H1 (cell line): ENCODE data around the gene TEX2.

ENCODE experiments used
- CEBPB ChIP-seq: IDR thresholded peaks from 2 replicates; pipeline ENCODE4 v1.6.1; 2012; ENCODE audit warnings: low read depth, low read length
- CTCF ChIP-seq, 3 experiments: IDR thresholded peaks; 1 replicate in 2 of 3; 2 replicates in 1 of 3; pipeline versions ENCODE4 v1.5.1 to v1.6.1; 2011; ENCODE audit warnings: low read length in 3 of 3, mild to moderate bottlenecking in 3 of 3, inconsistent platforms in 2 of 3, low read depth in 1 of 3, moderate library complexity in 1 of 3; ENCODE audit not compliant: insufficient read depth in 1 of 3; ENCODE audit errors: control extremely low read depth in 1 of 3
- EP300 ChIP-seq, 2 experiments: IDR thresholded peaks; 1 replicate in 1 of 2; 2 replicates in 1 of 2; pipeline ENCODE4 v1.6.1; 2011 to 2012; ENCODE audit warnings: low read depth in 2 of 2, low read length in 2 of 2, mild to moderate bottlenecking in 2 of 2, borderline replicate concordance in 1 of 2, inconsistent platforms in 1 of 2, moderate library complexity in 1 of 2
- EZH2 ChIP-seq: fragments of 200-600 bp; sonication (generic); IDR thresholded peaks from 2 replicates; pipeline ENCODE4 v1.7.1; 2012; ENCODE audit warnings: low read depth, mild to moderate bottlenecking, moderate library complexity, low read length, inconsistent platforms; ENCODE audit not compliant: severe bottlenecking
- JUN ChIP-seq: IDR thresholded peaks from 2 replicates; pipeline ENCODE4 v1.6.1; 2011; ENCODE audit warnings: low read depth, mild to moderate bottlenecking, improper control_type of control experiment, low read length
- MAFK ChIP-seq: IDR thresholded peaks from 2 replicates; pipeline ENCODE4 v1.6.1; 2012; ENCODE audit warnings: low read depth, mild to moderate bottlenecking, improper control_type of control experiment, low read length
- MAX ChIP-seq: IDR thresholded peaks from 2 replicates; pipeline ENCODE4 v1.6.1; 2012; ENCODE audit warnings: inconsistent platforms
- POLR2A ChIP-seq, 2 experiments: IDR thresholded peaks; 1 replicate in 1 of 2; 2 replicates in 1 of 2; pipeline ENCODE4 v1.6.1; 2011; ENCODE audit warnings: low read depth in 2 of 2, low read length in 2 of 2, mild to moderate bottlenecking in 2 of 2; ENCODE audit errors: control extremely low read depth in 1 of 2
- POLR2AphosphoS5 ChIP-seq: IDR thresholded peaks from 2 replicates; pipeline ENCODE4 v1.6.1; 2011; ENCODE audit warnings: low read depth, low read length
- RNF2 ChIP-seq: fragments of 200-900, 300-1000 bp; sonication (generic); IDR thresholded peaks from 2 replicates; pipeline ENCODE4 v1.7.1; 2016; ENCODE audit warnings: borderline replicate concordance, low read depth, mild to moderate bottlenecking, antibody characterized with exemption, low read length; ENCODE audit not compliant: poor library complexity, severe bottlenecking; ENCODE audit errors: missing control alignments
- SP2 ChIP-seq: IDR thresholded peaks from 2 replicates; pipeline ENCODE4 v1.6.1; 2012; ENCODE audit warnings: mild to moderate bottlenecking, low read length, inconsistent platforms
- SRF ChIP-seq: IDR thresholded peaks from 2 replicates; pipeline ENCODE4 v1.6.1; 2011; ENCODE audit warnings: mild to moderate bottlenecking, low read depth, low read length, moderate library complexity
- TAF1 ChIP-seq: IDR thresholded peaks from 2 replicates; pipeline ENCODE4 v1.6.1; 2011; ENCODE audit warnings: mild to moderate bottlenecking, low read depth, low read length

- TF ChIP-seq POLR2A (IDR thresholded peaks at IDR 0.05; ENCODE audit: control extremely low read depth in 1 of 2, low read depth in 2 of 2, low read length in 2 of 2) (no peak), EP300 (IDR thresholded peaks at IDR 0.05; ENCODE audit: borderline replicate concordance in 1 of 2, low read depth in 2 of 2, low read length in 2 of 2) (no peak), POLR2AphosphoS5 (no peak), CTCF (IDR thresholded peaks at IDR 0.05; ENCODE audit: control extremely low read depth in 1 of 3, insufficient read depth in 1 of 3, low read depth in 1 of 3, low read length in 3 of 3) (no peak), EZH2 (no peak), MAX (no peak), SRF (no peak), SP2 (no peak), CEBPB (no peak), JUN (no peak), MAFK (no peak), RNF2 (no peak), TAF1 (no peak)
These were observed 8.3 kb downstream of the TEX2 start for GRCh38 chr17:64254755-64255154.
